HCT116 (cell line): ENCODE results near the gene CRB3.

Experiments
- CBX3 ChIP-seq: IDR thresholded peaks from 2 replicates; pipeline ENCODE4 v1.6.1; 2012; ENCODE audit warnings: low read depth
- CTCF ChIP-seq, 3 experiments: fragments of 200-600 bp in 1 of 3; sonication (generic) in 1 of 3; IDR thresholded peaks in 2 of 3; conservative IDR thresholded peaks in 1 of 3; 2 replicates each; pipeline ENCODE4 v1.5.1; 2012 to 2017; ENCODE audit warnings: low read depth in 2 of 3, low read length in 2 of 3, antibody characterized with exemption in 1 of 3, borderline replicate concordance in 1 of 3, control low read depth in 1 of 3, mild to moderate bottlenecking in 1 of 3, mixed read lengths in 1 of 3, mixed run types in 1 of 3, moderate library complexity in 1 of 3; ENCODE audit not compliant: insufficient read depth in 1 of 3
- EZH2phosphoT487 ChIP-seq: fragments of 200-600 bp; IDR thresholded peaks from 2 replicates; pipeline ENCODE4 v1.6.1; 2018; ENCODE audit warnings: antibody characterized with exemption, borderline replicate concordance
- JUND ChIP-seq: IDR thresholded peaks from 2 replicates; pipeline ENCODE4 v1.6.1; 2012
- ZNF274 ChIP-seq: fragments of 200-500 bp; sonication (Bioruptor generic); IDR thresholded peaks from 2 replicates; pipeline ENCODE4 v1.6.1; 2014; ENCODE audit warnings: mild to moderate bottlenecking, low read depth, low read length, inconsistent platforms

- no peak for TF ChIP-seq CBX3
- no peak for TF ChIP-seq EZH2phosphoT487
- TF ChIP-seq CTCF (IDR thresholded peaks at IDR 0.05 in 2 of 3, conservative IDR thresholded peaks at IDR 0.05 in 1 of 3; ENCODE audit: borderline replicate concordance in 1 of 3, insufficient read depth in 1 of 3, low read depth in 2 of 3, low read length in 2 of 3), result no peak
- no peak for TF ChIP-seq JUND
- TF ChIP-seq ZNF274, result no peak
Measured at GRCh38 chr19:6429419-6430221, 34.5 kb upstream of the CRB3 start.
